ENCODE results near the gene CAPRIN1. TPM values are rescaled to one million over a fixed set of nuclear protein-coding genes. Genes with fewer than 3 reads are reported as not detected.

Gene CAPRIN1
- total RNA-seq, 4 donors from 2014 or later, result 131 to 207 (median 146) TPM

DNA sequence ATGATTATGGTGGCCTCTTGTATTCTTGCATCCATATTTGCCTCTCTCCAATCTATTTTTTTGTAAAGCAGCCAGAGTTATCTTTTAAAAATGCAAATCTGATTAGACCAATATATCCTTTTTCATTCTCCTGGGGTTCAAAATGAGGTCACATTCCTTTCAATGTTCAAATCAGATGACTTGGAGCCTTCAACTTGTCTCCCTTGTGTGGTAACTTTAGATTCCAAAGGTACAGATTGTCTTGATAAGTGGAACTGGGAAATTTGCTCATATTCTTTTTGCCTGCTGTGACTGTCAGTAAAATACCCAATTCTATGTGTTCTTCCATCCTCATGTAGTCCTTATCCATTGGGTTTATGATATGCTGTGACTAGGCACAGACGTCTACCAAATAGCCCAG, 15.1 kb upstream of the CAPRIN1 start:
- TF ChIP-seq, protein P1, sequence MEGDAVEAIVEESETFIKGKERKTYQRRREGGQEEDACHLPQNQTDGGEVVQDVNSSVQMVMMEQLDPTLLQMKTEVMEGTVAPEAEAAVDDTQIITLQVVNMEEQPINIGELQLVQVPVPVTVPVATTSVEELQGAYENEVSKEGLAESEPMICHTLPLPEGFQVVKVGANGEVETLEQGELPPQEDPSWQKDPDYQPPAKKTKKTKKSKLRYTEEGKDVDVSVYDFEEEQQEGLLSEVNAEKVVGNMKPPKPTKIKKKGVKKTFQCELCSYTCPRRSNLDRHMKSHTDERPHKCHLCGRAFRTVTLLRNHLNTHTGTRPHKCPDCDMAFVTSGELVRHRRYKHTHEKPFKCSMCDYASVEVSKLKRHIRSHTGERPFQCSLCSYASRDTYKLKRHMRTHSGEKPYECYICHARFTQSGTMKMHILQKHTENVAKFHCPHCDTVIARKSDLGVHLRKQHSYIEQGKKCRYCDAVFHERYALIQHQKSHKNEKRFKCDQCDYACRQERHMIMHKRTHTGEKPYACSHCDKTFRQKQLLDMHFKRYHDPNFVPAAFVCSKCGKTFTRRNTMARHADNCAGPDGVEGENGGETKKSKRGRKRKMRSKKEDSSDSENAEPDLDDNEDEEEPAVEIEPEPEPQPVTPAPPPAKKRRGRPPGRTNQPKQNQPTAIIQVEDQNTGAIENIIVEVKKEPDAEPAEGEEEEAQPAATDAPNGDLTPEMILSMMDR (IDR thresholded peaks at IDR 0.05; ENCODE audit: low read depth), result no peak

DNA sequence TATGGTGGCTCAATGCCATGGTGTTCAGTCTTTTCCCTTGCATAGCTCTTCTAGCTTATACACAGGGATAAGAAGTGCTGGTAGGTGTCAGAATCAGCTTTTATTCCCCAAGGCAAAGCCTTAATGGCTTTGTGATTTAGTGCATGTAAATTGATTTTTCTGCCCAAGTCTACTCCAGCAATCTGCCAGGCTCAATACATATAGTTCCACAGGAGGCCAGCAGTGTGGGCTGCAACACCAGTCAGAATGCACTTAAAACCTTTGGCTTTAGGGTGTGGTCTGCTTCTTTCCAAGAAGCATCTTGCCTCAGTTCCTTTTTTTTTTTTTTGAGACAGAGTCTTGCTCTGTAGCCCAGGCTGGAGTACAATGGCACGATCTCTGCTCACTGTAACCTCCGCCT, 14.5 kb upstream of the CAPRIN1 start:
- TF ChIP-seq, protein P1 (IDR thresholded peaks at IDR 0.05; ENCODE audit: low read depth), result no peak

GRCh38 chr11:34040571-34040970, 11.0 kb upstream of the CAPRIN1 start:
- TF ChIP-seq, protein P1 (IDR thresholded peaks at IDR 0.05; ENCODE audit: low read depth), result no peak

GRCh38 chr11:34044664-34045485, 6.7 kb upstream of the CAPRIN1 start:
- TF ChIP-seq, protein P1 (IDR thresholded peaks at IDR 0.05; ENCODE audit: low read depth), result no peak

GRCh38 chr11:34049028-34049427, 2.5 kb upstream of the CAPRIN1 start:
- TF ChIP-seq, protein P1 (IDR thresholded peaks at IDR 0.05; ENCODE audit: low read depth), result no peak

- TF ChIP-seq, protein P1 (IDR thresholded peaks at IDR 0.05; ENCODE audit: low read depth), result no peak
These were observed 766 bp upstream of the CAPRIN1 start for GRCh38 chr11:34050581-34051348.

GRCh38 chr11:34052036-34052607, 591 bp downstream of the CAPRIN1 start:
- TF ChIP-seq, protein P1 (IDR thresholded peaks at IDR 0.05; ENCODE audit: low read depth), result no peak

Measured in subcutaneous adipose tissue (tissue), 4 donors.